Body of pancreas (tissue), 4 donors: Measurements from ENCODE around the gene SSTR3.

Experiments
- CTCF ChIP-seq, 7 experiments: fragments of 450-650 bp in 4 of 7; fragments of 200-600 bp in 3 of 7; sonication (generic) in 3 of 7; IDR thresholded peaks; one replicate each; pipeline ENCODE4 v1.5.1; 2016 to 2019; ENCODE audit warnings: antibody characterized with exemption in 7 of 7
- POLR2A ChIP-seq, 3 donors: fragments of 450-650 bp; IDR thresholded peaks; one replicate each; pipeline ENCODE4 v1.6.1; 2016; ENCODE audit warnings: antibody characterized with exemption in 3 of 3, mild to moderate bottlenecking in 2 of 3

- TF ChIP-seq CTCF (IDR thresholded peaks at IDR 0.05), result no peak
- TF ChIP-seq POLR2A (IDR thresholded peaks at IDR 0.05), result no peak
Observed at GRCh38 chr22:37171662-37172061, 40.6 kb downstream of the SSTR3 start.
